ENCODE data around the gene IRF2BP1. TPM values are rescaled to one million over a fixed set of nuclear protein-coding genes. Genes with fewer than 3 reads are reported as not detected.

Gene IRF2BP1
- total RNA-seq, 1 experiment from 2014 or later, result 24.7 TPM

DNA sequence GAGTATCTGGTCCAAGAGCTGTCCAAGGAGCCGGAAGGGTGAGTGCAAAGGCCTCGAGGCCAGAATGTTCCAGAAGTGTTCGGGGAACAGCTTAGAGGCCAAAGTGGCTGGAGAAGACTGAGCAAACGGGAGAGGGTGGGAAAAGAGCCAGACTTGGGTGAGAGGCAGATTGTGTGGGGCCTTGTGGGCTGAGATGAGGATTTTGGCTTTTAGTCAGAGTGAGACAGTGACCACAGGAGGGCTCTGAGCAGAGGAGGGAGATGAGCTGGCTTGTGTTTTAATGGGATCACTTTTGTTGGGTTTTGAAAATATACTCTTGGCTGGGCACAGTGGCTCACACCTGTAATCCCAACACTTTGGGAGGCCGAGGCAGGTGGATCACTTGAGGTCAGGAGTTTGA, 23.0 kb upstream of the IRF2BP1 start:
- no peak overlapping the region for H3K4me3 ChIP-seq
- no peaks in the 10 kb centered on the region for H3K9me2 ChIP-seq (ENCODE audit: insufficient read depth)
- peaks cover 14% of the 10 kb centered on the region for H3K4me1 ChIP-seq (replicated peaks; ENCODE audit: insufficient read depth)
- ChIA-PET POLR2A (ENCODE audit: unreplicated experiment) (no interaction called here), CTCF (no interaction called here)
- H3K79me2 ChIP-seq (ENCODE audit: low read depth), result no peaks in the 10 kb centered on the region
- H3K27me3 ChIP-seq (ENCODE audit: insufficient read depth, low read depth), result peaks cover 9% of the 10 kb centered on the region; the same call in 1 of the 2 replicates
- no TSS peak for BruUV-seq (replicated peaks)
- no peak overlapping the region for H3K27ac ChIP-seq
- intact Hi-C loops (cut with micrococcal nuclease; ENCODE audit: unreplicated experiment), result no loop called here
- H3F3A ChIP-seq (ENCODE audit: insufficient read depth, low read depth), result peaks cover 13% of the 10 kb centered on the region
- H3K4me2 ChIP-seq, result no peak overlapping the region
- no peaks in the 10 kb centered on the region for H4K20me1 ChIP-seq (ENCODE audit: insufficient read depth)
- no peaks in the 10 kb centered on the region for H3K9me3 ChIP-seq (ENCODE audit: insufficient read depth, low read depth)
- H3K36me3 ChIP-seq (ENCODE audit: low read depth), result no peaks in the 10 kb centered on the region
- TF ChIP-seq, protein P1, sequence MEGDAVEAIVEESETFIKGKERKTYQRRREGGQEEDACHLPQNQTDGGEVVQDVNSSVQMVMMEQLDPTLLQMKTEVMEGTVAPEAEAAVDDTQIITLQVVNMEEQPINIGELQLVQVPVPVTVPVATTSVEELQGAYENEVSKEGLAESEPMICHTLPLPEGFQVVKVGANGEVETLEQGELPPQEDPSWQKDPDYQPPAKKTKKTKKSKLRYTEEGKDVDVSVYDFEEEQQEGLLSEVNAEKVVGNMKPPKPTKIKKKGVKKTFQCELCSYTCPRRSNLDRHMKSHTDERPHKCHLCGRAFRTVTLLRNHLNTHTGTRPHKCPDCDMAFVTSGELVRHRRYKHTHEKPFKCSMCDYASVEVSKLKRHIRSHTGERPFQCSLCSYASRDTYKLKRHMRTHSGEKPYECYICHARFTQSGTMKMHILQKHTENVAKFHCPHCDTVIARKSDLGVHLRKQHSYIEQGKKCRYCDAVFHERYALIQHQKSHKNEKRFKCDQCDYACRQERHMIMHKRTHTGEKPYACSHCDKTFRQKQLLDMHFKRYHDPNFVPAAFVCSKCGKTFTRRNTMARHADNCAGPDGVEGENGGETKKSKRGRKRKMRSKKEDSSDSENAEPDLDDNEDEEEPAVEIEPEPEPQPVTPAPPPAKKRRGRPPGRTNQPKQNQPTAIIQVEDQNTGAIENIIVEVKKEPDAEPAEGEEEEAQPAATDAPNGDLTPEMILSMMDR (conservative IDR thresholded peaks at IDR 0.05), result no peak
- TF ChIP-seq EZH2 (IDR thresholded peaks at IDR 0.05; ENCODE audit: low read depth), result no peak
- no peak overlapping the region for H2AFZ ChIP-seq
- DNase-seq, result no peak

DNA sequence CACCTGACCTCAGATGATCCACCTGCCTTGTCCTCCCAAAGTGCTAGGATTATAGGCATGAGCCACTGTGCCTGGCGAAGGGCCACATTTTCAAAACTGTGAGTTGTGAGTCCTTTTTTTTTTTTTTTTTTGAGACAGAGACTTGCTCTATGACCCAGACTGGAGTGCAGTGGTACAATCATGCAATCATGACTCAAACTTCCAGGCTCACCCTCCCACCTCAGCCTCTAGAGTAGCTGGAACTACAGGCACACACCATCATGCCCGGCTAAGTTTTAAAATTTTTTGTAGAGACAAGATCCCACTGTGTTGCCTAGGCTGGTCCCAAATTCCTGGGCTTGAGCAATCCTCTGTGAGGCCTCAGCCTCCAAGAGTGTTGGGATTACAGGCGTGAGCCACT, 20.3 kb upstream of the IRF2BP1 start:
- H3K9me2 ChIP-seq (ENCODE audit: insufficient read depth), result no peaks in the 10 kb centered on the region
- peaks cover 23% of the 10 kb centered on the region for H3F3A ChIP-seq (ENCODE audit: insufficient read depth, low read depth)
- peak overlapping the region; percentile 61 for H3K27ac ChIP-seq
- H3K79me2 ChIP-seq (ENCODE audit: low read depth), result peaks cover 8% of the 10 kb centered on the region; the same call in 1 of the 2 replicates
- intact Hi-C loops (cut with micrococcal nuclease; ENCODE audit: unreplicated experiment), result no loop called here
- no peaks in the 10 kb centered on the region for H4K20me1 ChIP-seq (ENCODE audit: insufficient read depth)
- H3K27me3 ChIP-seq (ENCODE audit: insufficient read depth, low read depth), result no peaks in the 10 kb centered on the region
- BruUV-seq (replicated peaks), result no TSS peak
- peaks cover 23% of the 10 kb centered on the region for H3K4me1 ChIP-seq (replicated peaks; ENCODE audit: insufficient read depth)
- POLR2A ChIA-PET (ENCODE audit: unreplicated experiment), result interaction anchor here (0.6 kb wide), 1 partner anchor 189 kb away, joined by 5 read pairs; no protein-coding TSS in a partner anchor
- DNase-seq, result peak in 1 of 2 experiments; percentile 72
- H2AFZ ChIP-seq, result peak overlapping the region; percentile 63; the same call in 1 of the 2 replicates
- TF ChIP-seq EZH2 (IDR thresholded peaks at IDR 0.05; ENCODE audit: low read depth), result no peak
- TF ChIP-seq, protein P1 (conservative IDR thresholded peaks at IDR 0.05), result no peak
- no peak overlapping the region for H3K4me3 ChIP-seq
- H3K36me3 ChIP-seq (ENCODE audit: low read depth), result no peaks in the 10 kb centered on the region
- H3K9me3 ChIP-seq (ENCODE audit: insufficient read depth, low read depth), result no peaks in the 10 kb centered on the region
- H3K4me2 ChIP-seq, result peak overlapping the region; percentile 58
- CTCF ChIA-PET, result no interaction called here

DNA sequence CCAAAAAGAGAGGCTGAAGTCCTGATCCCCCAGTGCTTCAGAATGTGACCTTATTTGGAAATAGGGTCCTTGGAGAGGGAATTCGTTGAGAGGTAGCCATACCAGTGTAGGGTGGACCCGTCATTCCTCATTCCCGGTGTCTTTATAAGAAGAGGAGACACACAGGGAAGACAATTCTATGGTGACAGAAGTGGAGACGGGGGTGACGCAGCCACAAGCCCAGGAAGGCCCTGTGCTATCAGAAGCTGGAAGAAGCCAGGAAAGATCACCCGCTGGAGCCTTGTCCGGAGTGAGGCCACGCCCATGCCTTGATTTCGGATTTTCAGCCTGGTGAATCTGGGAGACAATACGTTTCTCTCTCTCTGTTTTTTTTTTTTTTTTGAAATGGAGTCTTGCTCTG, 19.1 kb upstream of the IRF2BP1 start:
- H3F3A ChIP-seq (ENCODE audit: insufficient read depth, low read depth), result peaks cover 35% of the 10 kb centered on the region
- H3K9me3 ChIP-seq (ENCODE audit: insufficient read depth, low read depth), result no peaks in the 10 kb centered on the region
- ChIA-PET POLR2A (ENCODE audit: unreplicated experiment) (no interaction called here), CTCF (no interaction called here)
- H3K9me2 ChIP-seq (ENCODE audit: insufficient read depth), result no peaks in the 10 kb centered on the region
- no peaks in the 10 kb centered on the region for H4K20me1 ChIP-seq (ENCODE audit: insufficient read depth)
- no TSS peak for BruUV-seq (replicated peaks)
- TF ChIP-seq, protein P1 (conservative IDR thresholded peaks at IDR 0.05), result no peak
- no peak for TF ChIP-seq EZH2 (IDR thresholded peaks at IDR 0.05; ENCODE audit: low read depth)
- no peaks in the 10 kb centered on the region for H3K27me3 ChIP-seq (ENCODE audit: insufficient read depth, low read depth)
- no peak for DNase-seq
- peaks cover 32% of the 10 kb centered on the region for H3K4me1 ChIP-seq (replicated peaks; ENCODE audit: insufficient read depth)
- intact Hi-C loops (cut with micrococcal nuclease; ENCODE audit: unreplicated experiment), result no loop called here
- no peak overlapping the region for H3K4me3 ChIP-seq
- H3K36me3 ChIP-seq (ENCODE audit: low read depth), result peaks cover 7% of the 10 kb centered on the region; the same call in 1 of the 2 replicates
- no peak overlapping the region for H3K27ac ChIP-seq
- no peak overlapping the region for H2AFZ ChIP-seq
- H3K4me2 ChIP-seq, result no peak overlapping the region
- peaks cover 15% of the 10 kb centered on the region for H3K79me2 ChIP-seq (ENCODE audit: low read depth)

All from PC-9 (cell line).